H1 (cell line): Measurements from ENCODE around the gene TRAT1. TPM values are rescaled to one million over a fixed set of nuclear protein-coding genes. Genes with fewer than 3 reads are reported as not detected.

ENCODE experiments used
- CHD1 ChIP-seq: IDR thresholded peaks from 2 replicates; pipeline ENCODE4 v1.6.1; 2012; ENCODE audit warnings: low read depth, low read length, improper control_type of control experiment
- KDM1A ChIP-seq: fragments of 200-600, 300-600 bp; sonication (generic); IDR thresholded peaks from 2 replicates; pipeline ENCODE4 v1.7.1; 2016; ENCODE audit warnings: mild to moderate bottlenecking, low read length, borderline replicate concordance
- SP2 ChIP-seq: IDR thresholded peaks from 2 replicates; pipeline ENCODE4 v1.6.1; 2012; ENCODE audit warnings: mild to moderate bottlenecking, low read length, inconsistent platforms
- SP4 ChIP-seq: IDR thresholded peaks from 2 replicates; pipeline ENCODE4 v1.6.1; 2012; ENCODE audit warnings: low read length, inconsistent platforms
- SUZ12 ChIP-seq: fragments of 200-600 bp; sonication (generic); IDR thresholded peaks from 2 replicates; pipeline ENCODE4 v1.6.1; 2012; ENCODE audit warnings: mild to moderate bottlenecking, inconsistent platforms, low read length, moderate library complexity, mixed read lengths
- TAF7 ChIP-seq: optimal IDR thresholded peaks from 2 replicates; pipeline ENCODE3; 2011; ENCODE audit warnings: low read depth, mild to moderate bottlenecking, inconsistent platforms, low read length, moderate library complexity, borderline replicate concordance
- TBP ChIP-seq: IDR thresholded peaks from 2 replicates; pipeline ENCODE4 v1.6.1; 2011; ENCODE audit warnings: low read depth, low read length, improper control_type of control experiment
- polyA plus RNA-seq, 7 experiments: library from polyadenylated mRNA; depleted of rRNA in 3 of 7; stranded (reverse) in 5 of 7; unstranded in 2 of 7; fragments of >200 nt in 5 of 7; fragments of 200-250 nt in 2 of 7; gene quantifications; 1 replicate in 5 of 7; 2 replicates in 1 of 7; 4 replicates in 1 of 7; pipeline versions ENCODE4 v1.2.1 to v1.2.3, GENCODE V29; 2011 to 2013; ENCODE audit warnings: missing spikeins in 2 of 7, mixed read lengths in 2 of 7
- total RNA-seq: library from RNA; stranded (reverse); fragmentation: NEBNext Ultra II Directional; extraction: Animal tissue kit (Norgen Biotek cat#: 25700); gene quantifications from 2 replicates; pipeline ENCODE4 v1.2.1, GENCODE V29; 2021
- TF ChIP-seq, protein P1 (sequence below): IDR thresholded peaks from 2 replicates; pipeline ENCODE4 v1.6.1; 2012; ENCODE audit warnings: low read length, inconsistent platforms

Gene TRAT1
- total and polyA plus RNA-seq, 2 of the 8 experiments (the other 6 are each of a cell fraction or from before 2014, with no cell fraction given) = not detected

DNA sequence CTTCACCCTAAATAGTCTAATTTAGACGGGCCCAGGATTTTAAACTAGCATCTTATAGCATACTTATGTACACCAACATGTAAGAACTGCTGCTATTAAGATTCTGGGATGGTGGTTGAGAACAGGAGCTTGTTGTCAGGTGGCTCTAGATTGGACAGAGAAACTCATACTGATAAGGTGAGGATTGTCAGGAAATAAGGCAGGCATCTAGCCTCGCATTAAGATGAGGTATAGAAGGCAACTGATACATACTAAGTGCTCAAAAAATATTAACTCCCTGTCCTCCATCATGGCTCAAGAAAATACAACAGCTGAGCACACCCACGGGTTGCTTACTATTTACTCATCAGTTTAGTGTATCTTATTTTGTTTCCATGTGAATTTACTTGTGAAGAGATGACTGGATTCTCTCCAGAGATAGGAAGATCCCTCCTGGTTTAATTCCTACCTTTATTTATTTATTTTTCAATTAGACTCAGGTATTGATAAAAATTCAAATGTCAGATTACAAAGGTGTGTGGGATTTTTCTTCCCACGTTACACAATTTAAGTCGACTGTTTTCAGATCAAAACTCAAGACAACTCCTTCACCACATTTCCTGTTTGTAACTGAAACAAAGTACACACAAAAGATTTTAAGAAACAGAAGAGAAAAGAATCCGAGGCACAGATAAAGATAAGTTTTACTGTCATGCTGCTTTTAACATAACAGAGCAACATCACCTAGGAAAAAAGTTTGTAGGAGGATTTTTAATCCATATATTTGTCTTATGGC is at the start of gene TRAT1 (continued):
- TF ChIP-seq SP2 (no peak), SUZ12 (no peak), KDM1A (no peak), CHD1 (no peak), TBP (no peak), TAF7 (no peak), SP4 (no peak)
- TF ChIP-seq, protein P1, sequence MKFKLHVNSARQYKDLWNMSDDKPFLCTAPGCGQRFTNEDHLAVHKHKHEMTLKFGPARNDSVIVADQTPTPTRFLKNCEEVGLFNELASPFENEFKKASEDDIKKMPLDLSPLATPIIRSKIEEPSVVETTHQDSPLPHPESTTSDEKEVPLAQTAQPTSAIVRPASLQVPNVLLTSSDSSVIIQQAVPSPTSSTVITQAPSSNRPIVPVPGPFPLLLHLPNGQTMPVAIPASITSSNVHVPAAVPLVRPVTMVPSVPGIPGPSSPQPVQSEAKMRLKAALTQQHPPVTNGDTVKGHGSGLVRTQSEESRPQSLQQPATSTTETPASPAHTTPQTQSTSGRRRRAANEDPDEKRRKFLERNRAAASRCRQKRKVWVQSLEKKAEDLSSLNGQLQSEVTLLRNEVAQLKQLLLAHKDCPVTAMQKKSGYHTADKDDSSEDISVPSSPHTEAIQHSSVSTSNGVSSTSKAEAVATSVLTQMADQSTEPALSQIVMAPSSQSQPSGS = no peak
- TF ChIP-seq, all 59 proteins: peak for 0
